ENCODE results near the gene PDCD4. TPM values are rescaled to one million over a fixed set of nuclear protein-coding genes. Genes with fewer than 3 reads are reported as not detected.
A peak's percentile ranks its signal among the peaks of the same experiment; 100 is the strongest.

The PDCD4 gene
- total and polyA plus RNA-seq, 2 donors from 2014 or later: 57.7 to 75.9 TPM

- intact Hi-C loops (cut with DNase I): no loop called here
- Histone ChIP-seq H3K27ac (ENCODE audit: low read depth in 2 of 2, low read length in 2 of 2) (no peak overlapping the region), H3K4me1 (ENCODE audit: control insufficient read depth in 2 of 3, insufficient read depth in 2 of 3, low read depth in 1 of 3, low read length in 3 of 3) (no peaks in the 10 kb centered on the region), H3K36me3 (ENCODE audit: control insufficient read depth in 2 of 3, insufficient read depth in 3 of 3, low read length in 3 of 3) (peaks cover 2 to 20% (median 9%) of the 10 kb centered on the region in 3 donors), H3K9ac (ENCODE audit: low read length in 3 of 3) (no peak overlapping the region), H3K27me3 (ENCODE audit: control insufficient read depth, insufficient read depth, low read length) (no peaks in the 10 kb centered on the region), H3K9me3 (ENCODE audit: control insufficient read depth in 2 of 3, insufficient read depth in 1 of 3, low read length in 3 of 3) (no peaks in the 10 kb centered on the region), H3K4me3 (ENCODE audit: low read length in 3 of 3) (no peak overlapping the region)
- FAIRE-seq: no peak
- DNase-seq: no peak
- TF ChIP-seq CTCF (IDR thresholded peaks at IDR 0.05; ENCODE audit: borderline replicate concordance, extremely low read depth, insufficient read depth): no peak
Observed at GRCh38 chr10:110887560-110887959, 15.8 kb downstream of the PDCD4 start.

- no peak for FAIRE-seq
- Histone ChIP-seq H3K27me3 (ENCODE audit: control insufficient read depth, insufficient read depth, low read length) (no peaks in the 10 kb centered on the region), H3K4me1 (ENCODE audit: control insufficient read depth in 2 of 3, insufficient read depth in 2 of 3, low read depth in 1 of 3, low read length in 3 of 3) (no peaks in the 10 kb centered on the region), H3K36me3 (ENCODE audit: control insufficient read depth in 2 of 3, insufficient read depth in 3 of 3, low read length in 3 of 3) (peaks cover 8 to 14% (median 13%) of the 10 kb centered on the region in 3 donors), H3K9me3 (ENCODE audit: control insufficient read depth in 2 of 3, insufficient read depth in 1 of 3, low read length in 3 of 3) (no peaks in the 10 kb centered on the region), H3K27ac (ENCODE audit: low read depth in 2 of 2, low read length in 2 of 2) (no peak overlapping the region), H3K9ac (ENCODE audit: low read length in 3 of 3) (no peak overlapping the region), H3K4me3 (ENCODE audit: low read length in 3 of 3) (no peak overlapping the region)
- DNase-seq: no peak
- intact Hi-C loops (cut with DNase I): loop anchor here (10.0 kb wide), 1 partner anchor 148 kb away; no protein-coding TSS in a partner anchor
- TF ChIP-seq CTCF (IDR thresholded peaks at IDR 0.05; ENCODE audit: borderline replicate concordance, extremely low read depth, insufficient read depth): no peak
Observed at GRCh38 chr10:110892602-110893288, 21.0 kb downstream of the PDCD4 start.

GRCh38 chr10:110893559-110894179 lies 21.9 kb downstream of the PDCD4 start:
- peak; percentile 97 for FAIRE-seq
- Histone ChIP-seq H3K9me3 (ENCODE audit: control insufficient read depth in 2 of 3, insufficient read depth in 1 of 3, low read length in 3 of 3) (no peaks in the 10 kb centered on the region), H3K27me3 (ENCODE audit: control insufficient read depth, insufficient read depth, low read length) (no peaks in the 10 kb centered on the region), H3K4me3 (ENCODE audit: low read length in 3 of 3) (no peak overlapping the region), H3K9ac (ENCODE audit: low read length in 3 of 3) (no peak overlapping the region), H3K4me1 (ENCODE audit: control insufficient read depth in 2 of 3, insufficient read depth in 2 of 3, low read depth in 1 of 3, low read length in 3 of 3) (no peaks in the 10 kb centered on the region), H3K27ac (ENCODE audit: low read depth in 2 of 2, low read length in 2 of 2) (no peak overlapping the region), H3K36me3 (ENCODE audit: control insufficient read depth in 2 of 3, insufficient read depth in 3 of 3, low read length in 3 of 3) (peaks cover 8 to 14% (median 13%) of the 10 kb centered on the region in 3 donors)
- TF ChIP-seq CTCF (IDR thresholded peaks at IDR 0.05; ENCODE audit: borderline replicate concordance, extremely low read depth, insufficient read depth): peak; percentile 44
- intact Hi-C loops (cut with DNase I): loop anchor here (10.0 kb wide), 1 partner anchor 149 kb away; no protein-coding TSS in a partner anchor
- peak in 2 of 5 donors; percentile 60 to 68 for DNase-seq
